Gastroesophageal sphincter (tissue), 3 donors: ENCODE data around the gene UNC5A.

Source experiments
- POLR2AphosphoS5 ChIP-seq: sonication (generic); formaldehyde crosslinking; IDR thresholded peaks from one replicate; pipeline ENCODE4 v1.6.1; 2017; ENCODE audit warnings: antibody characterized with exemption
- TF ChIP-seq, protein P1 (sequence below), 4 experiments: fragments of 200-600 bp in 2 of 4; fragments of 450-650 bp in 2 of 4; sonication (generic) in 1 of 4; IDR thresholded peaks; one replicate each; pipeline ENCODE4 v1.5.1; 2017 to 2019; ENCODE audit warnings: antibody characterized with exemption in 4 of 4, mild to moderate bottlenecking in 2 of 4, moderate library complexity in 2 of 4

DNA sequence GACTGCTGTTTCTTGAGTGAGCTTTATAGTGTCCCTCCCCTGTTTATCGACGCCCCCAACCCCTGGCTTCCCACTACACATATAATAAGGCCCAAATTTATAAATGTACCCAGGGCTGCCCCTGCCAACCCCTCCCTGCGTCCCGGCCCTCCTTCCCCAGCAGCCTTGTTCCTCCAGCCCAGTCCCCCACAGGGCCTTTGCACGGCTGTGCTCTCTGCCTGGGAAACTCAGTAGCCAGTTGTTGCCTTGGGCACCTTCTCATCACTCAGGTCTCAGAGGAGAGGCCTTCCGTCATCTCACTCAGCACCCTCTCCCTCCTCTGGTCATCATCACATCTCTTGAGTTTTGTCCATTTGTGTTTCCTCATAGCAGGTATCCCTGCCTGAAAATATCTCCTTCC lies 15.8 kb upstream of the UNC5A start:
- TF ChIP-seq, protein P1, sequence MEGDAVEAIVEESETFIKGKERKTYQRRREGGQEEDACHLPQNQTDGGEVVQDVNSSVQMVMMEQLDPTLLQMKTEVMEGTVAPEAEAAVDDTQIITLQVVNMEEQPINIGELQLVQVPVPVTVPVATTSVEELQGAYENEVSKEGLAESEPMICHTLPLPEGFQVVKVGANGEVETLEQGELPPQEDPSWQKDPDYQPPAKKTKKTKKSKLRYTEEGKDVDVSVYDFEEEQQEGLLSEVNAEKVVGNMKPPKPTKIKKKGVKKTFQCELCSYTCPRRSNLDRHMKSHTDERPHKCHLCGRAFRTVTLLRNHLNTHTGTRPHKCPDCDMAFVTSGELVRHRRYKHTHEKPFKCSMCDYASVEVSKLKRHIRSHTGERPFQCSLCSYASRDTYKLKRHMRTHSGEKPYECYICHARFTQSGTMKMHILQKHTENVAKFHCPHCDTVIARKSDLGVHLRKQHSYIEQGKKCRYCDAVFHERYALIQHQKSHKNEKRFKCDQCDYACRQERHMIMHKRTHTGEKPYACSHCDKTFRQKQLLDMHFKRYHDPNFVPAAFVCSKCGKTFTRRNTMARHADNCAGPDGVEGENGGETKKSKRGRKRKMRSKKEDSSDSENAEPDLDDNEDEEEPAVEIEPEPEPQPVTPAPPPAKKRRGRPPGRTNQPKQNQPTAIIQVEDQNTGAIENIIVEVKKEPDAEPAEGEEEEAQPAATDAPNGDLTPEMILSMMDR (IDR thresholded peaks at IDR 0.05): no peak
- no peak for TF ChIP-seq POLR2AphosphoS5
